BE2C (cell line): ENCODE results near the gene PRPS1. TPM values are rescaled to one million over a fixed set of nuclear protein-coding genes. Genes with fewer than 3 reads are reported as not detected.
A peak's percentile ranks its signal among the peaks of the same experiment; 100 is the strongest.

ENCODE experiments used
- DNase-seq: peaks from one replicate; pipeline ENCODE4 v3.0.0-alpha.2; 2020
- H3K27me3 ChIP-seq: fragments of 250-450 bp; sonication (Bioruptor Pico); 2 replicates; pipeline ENCODE4 v1.5.1; 2020; ENCODE audit warnings: mild to moderate bottlenecking
- H3K36me3 ChIP-seq: fragments of 250-450 bp; sonication (Bioruptor Pico); 2 replicates; pipeline ENCODE4 v1.5.1; 2020; ENCODE audit warnings: mild to moderate bottlenecking
- H3K4me1 ChIP-seq: fragments of 250-450 bp; sonication (Bioruptor Pico); 2 replicates; pipeline ENCODE4 v1.5.1; 2020
- H3K4me3 ChIP-seq: 2 replicates; pipeline ENCODE4 v1.5.1; 2011; ENCODE audit warnings: low read depth, low read length
- H3K9me3 ChIP-seq: fragments of 250-450 bp; sonication (Bioruptor Pico); 2 replicates; pipeline ENCODE4 v1.5.1; 2020
- polyA plus RNA-seq: library from polyadenylated mRNA; unstranded; fragments of >200 nt; gene quantifications from one replicate; pipeline ENCODE4 v1.2.1, GENCODE V29; 2012; ENCODE audit warnings: low read depth, missing spikeins; ENCODE audit not compliant: insufficient read length, insufficient read depth
- TF ChIP-seq, protein P1 (sequence below): IDR thresholded peaks from 2 replicates; pipeline ENCODE4 v1.5.1; 2012; ENCODE audit warnings: mild to moderate bottlenecking, low read depth, low read length

Gene PRPS1
- 77.3 TPM for polyA plus RNA-seq

DNA sequence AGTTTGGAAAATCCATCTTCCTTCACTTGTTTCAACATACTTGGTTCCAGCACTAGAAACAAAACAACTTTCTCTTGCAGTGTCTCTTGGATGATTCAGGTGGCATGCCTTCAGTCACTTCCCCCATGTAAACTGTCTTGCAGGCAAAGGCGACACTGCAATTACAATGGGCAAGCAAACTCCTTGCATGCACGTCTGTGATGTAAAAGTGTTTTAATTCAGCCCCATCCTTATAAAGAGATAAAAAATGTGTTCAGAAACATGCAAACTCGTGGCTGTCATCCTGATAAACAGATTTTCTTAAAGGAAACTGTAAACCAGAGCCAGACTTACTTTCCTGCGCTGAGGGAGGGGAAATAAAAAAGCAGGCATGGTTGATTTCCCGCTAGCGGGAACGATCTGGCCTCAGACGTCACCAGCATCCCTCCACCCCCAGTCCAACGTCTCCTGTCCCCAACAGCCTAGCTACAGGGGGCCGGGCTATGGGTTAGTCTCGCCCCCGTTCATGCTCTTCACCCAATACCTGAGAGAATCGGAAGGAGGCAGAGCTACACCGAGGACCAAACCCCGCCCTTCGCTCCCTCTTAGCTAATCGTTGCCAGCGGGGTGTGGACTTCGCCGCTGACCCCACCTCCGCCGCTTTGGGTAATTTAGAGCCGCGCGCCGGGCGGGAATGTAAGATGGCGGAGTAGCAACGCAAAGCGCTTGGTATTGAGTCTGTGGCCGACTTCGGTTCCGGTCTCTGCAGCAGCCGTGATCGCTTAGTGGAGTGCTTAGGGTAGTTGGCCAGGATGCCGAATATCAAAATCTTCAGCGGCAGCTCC is at the start of gene PRPS1:
PRPS1 (plus strand) TSS at position 673 of the 824 bp plus-strand sequence; CDS start at position 792, 119 bp downstream.
- Histone ChIP-seq H3K4me3 (peak within 1 kb of the TSS; percentile 85), H3K27me3 (no peaks in the 10 kb centered on the region), H3K36me3 (no peaks in the 10 kb centered on the region), H3K4me1 (no peaks in the 10 kb centered on the region), H3K9me3 (no peaks in the 10 kb centered on the region)
- DNase-seq = peak; percentile 90
- TF ChIP-seq, protein P1, sequence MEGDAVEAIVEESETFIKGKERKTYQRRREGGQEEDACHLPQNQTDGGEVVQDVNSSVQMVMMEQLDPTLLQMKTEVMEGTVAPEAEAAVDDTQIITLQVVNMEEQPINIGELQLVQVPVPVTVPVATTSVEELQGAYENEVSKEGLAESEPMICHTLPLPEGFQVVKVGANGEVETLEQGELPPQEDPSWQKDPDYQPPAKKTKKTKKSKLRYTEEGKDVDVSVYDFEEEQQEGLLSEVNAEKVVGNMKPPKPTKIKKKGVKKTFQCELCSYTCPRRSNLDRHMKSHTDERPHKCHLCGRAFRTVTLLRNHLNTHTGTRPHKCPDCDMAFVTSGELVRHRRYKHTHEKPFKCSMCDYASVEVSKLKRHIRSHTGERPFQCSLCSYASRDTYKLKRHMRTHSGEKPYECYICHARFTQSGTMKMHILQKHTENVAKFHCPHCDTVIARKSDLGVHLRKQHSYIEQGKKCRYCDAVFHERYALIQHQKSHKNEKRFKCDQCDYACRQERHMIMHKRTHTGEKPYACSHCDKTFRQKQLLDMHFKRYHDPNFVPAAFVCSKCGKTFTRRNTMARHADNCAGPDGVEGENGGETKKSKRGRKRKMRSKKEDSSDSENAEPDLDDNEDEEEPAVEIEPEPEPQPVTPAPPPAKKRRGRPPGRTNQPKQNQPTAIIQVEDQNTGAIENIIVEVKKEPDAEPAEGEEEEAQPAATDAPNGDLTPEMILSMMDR = no peak

DNA sequence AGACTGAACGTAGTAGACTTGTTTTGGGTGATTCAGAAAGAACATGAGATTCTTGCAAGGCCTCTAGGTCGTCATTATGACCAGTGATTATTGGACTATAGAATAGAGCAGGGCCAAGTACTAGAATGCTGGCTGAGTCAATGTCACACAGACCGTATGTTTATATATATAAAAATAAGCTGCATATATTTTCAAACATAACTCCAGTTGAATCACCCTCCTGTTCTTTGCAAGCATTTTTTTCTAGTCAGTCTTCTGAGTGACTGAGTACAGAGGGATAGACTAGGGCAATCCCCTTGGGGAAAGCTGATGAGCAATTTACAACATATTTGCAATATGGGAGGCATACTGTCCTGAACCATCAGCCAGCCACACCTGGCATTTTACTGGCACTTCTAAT is 48.4 kb upstream of the PRPS1 start:
- TF ChIP-seq, protein P1 = no peak
- no peaks in the 10 kb centered on the region for H3K27me3 ChIP-seq
- H3K4me1 ChIP-seq = no peaks in the 10 kb centered on the region
- H3K4me3 ChIP-seq = no peak overlapping the region
- DNase-seq = no peak
- H3K9me3 ChIP-seq = no peaks in the 10 kb centered on the region
- H3K36me3 ChIP-seq = no peaks in the 10 kb centered on the region

DNA sequence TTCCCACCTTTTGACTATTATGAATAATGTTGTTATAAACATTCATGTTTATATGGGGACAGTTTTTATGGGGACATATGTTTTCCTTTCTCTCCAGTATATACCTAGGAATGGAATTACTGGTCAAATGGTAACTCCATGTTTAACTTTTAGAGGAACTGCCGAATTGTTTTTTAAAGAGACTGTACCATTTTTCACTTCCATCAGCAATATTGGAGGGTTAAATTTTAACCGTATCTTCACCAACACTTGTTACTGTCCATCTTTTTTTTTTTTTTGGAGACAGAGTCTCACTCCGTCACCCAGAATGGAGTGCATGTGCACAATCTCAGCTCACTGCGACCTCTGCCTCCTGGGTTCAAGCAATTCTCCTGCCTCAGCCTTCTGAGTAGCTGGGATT is 46.4 kb upstream of the PRPS1 start:
- no peaks in the 10 kb centered on the region for H3K4me1 ChIP-seq
- TF ChIP-seq, protein P1 = no peak
- no peak for DNase-seq
- no peak overlapping the region for H3K4me3 ChIP-seq
- H3K36me3 ChIP-seq = no peaks in the 10 kb centered on the region
- no peaks in the 10 kb centered on the region for H3K9me3 ChIP-seq
- H3K27me3 ChIP-seq = no peaks in the 10 kb centered on the region

DNA sequence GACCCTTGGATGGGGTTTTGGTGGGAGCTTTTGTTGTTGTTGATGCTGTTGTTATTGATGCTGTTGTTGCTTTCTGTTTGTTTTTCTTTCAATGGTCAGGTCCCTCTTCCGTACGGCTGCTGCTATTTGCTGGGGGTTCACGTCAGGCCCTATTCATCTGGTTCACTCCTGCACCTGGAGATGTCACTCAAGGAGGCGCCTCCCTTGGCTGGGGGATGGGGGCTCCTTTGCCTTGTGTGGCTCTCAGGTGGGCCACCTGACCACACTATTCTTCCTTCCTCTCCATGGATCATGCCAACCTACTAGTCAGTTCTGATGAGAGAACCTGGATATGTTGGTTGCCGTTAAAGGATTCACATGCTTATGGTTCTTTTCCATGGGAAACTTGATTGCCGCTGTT is 39.1 kb upstream of the PRPS1 start:
- no peak overlapping the region for H3K4me3 ChIP-seq
- H3K27me3 ChIP-seq = no peaks in the 10 kb centered on the region
- no peak for DNase-seq
- no peaks in the 10 kb centered on the region for H3K4me1 ChIP-seq
- H3K9me3 ChIP-seq = no peaks in the 10 kb centered on the region
- TF ChIP-seq, protein P1 = no peak
- H3K36me3 ChIP-seq = no peaks in the 10 kb centered on the region

DNA sequence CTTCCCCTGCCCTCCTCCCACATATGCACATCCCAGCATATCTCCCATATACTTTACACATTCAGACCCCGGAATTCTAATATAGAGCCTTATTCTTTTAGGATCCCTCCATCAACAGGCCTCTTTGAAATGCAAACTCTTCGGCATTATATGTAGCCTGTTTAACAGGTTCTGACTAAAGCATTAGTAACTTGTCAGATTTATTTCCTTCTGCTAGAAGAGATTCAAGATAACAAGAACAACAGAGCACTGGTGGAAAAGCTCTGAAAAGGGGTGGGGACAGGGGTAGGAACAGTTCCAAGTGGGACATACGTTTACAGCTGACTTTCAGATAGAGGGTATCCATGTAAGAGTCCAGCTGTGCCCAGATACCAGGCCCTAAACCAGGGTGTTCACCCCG is 31.7 kb upstream of the PRPS1 start:
- Histone ChIP-seq H3K9me3 (no peaks in the 10 kb centered on the region), H3K27me3 (no peaks in the 10 kb centered on the region), H3K4me3 (no peak overlapping the region), H3K36me3 (no peaks in the 10 kb centered on the region), H3K4me1 (no peaks in the 10 kb centered on the region)
- DNase-seq = no peak
- TF ChIP-seq, protein P1 = no peak

DNA sequence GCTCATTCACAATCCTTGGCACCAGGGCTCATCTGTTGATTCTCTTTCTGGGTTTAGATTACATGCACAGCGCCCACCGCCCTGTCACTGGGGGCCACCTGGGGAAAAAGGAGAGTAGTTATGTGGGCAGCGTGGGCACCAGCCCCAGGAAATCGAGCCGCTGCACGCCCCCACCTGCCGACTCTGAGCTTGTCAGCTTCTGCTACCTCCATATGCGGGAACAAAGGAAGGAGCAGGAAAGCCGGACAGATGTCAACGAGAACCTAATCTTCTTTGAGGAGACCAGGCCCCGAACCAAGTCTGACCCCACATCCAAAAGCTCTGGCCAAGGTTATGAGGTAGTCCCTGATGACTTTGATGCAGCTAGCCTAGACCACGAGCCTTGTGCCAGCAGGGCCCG is 31.0 kb upstream of the PRPS1 start:
- Histone ChIP-seq H3K9me3 (no peaks in the 10 kb centered on the region), H3K27me3 (no peaks in the 10 kb centered on the region), H3K4me3 (no peak overlapping the region), H3K36me3 (no peaks in the 10 kb centered on the region), H3K4me1 (no peaks in the 10 kb centered on the region)
- TF ChIP-seq, protein P1 = no peak
- no peak for DNase-seq
